Chondrocyte (in vitro differentiated cells): ENCODE measurements around the gene GPRC5C. TPM values are rescaled to one million over a fixed set of nuclear protein-coding genes. Genes with fewer than 3 reads are reported as not detected.

ENCODE experiments used
- DNase-seq: peaks from one replicate; pipeline ENCODE4 v3.0.0; 2021; ENCODE audit warnings: mixed read lengths, low spot score
- H3K27ac Mint-ChIP-seq: one replicate; pipeline ENCODE4 v1.8.0; 2021; ENCODE audit warnings: mild to moderate bottlenecking, moderate library complexity, mixed read lengths; ENCODE audit not compliant: unreplicated experiment
- H3K27me3 Mint-ChIP-seq: 2 replicates; pipeline ENCODE4 v1.8.0; 2021; ENCODE audit warnings: low read depth, mixed read lengths
- H3K36me3 Mint-ChIP-seq: 2 replicates; pipeline ENCODE4 v1.8.0; 2021; ENCODE audit warnings: low read depth, mixed read lengths
- H3K4me1 Mint-ChIP-seq: 2 replicates; pipeline ENCODE4 v1.8.0; 2021; ENCODE audit warnings: low read depth, mild to moderate bottlenecking, mixed read lengths
- H3K4me3 Mint-ChIP-seq: one replicate; pipeline ENCODE4 v1.8.0; 2021; ENCODE audit warnings: mild to moderate bottlenecking, moderate library complexity, mixed read lengths; ENCODE audit not compliant: unreplicated experiment
- H3K9me3 Mint-ChIP-seq: 2 replicates; pipeline ENCODE4 v1.8.0; 2021; ENCODE audit warnings: low read depth, mixed read lengths
- total RNA-seq: library from RNA; stranded (reverse); gene quantifications from 3 replicates; pipeline ENCODE4 v1.2.1, GENCODE V29; 2021
- TF ChIP-seq, protein P1 (sequence below): fragments of 200-600 bp; sonication (generic); IDR thresholded peaks from 2 replicates; pipeline ENCODE4 v1.5.0; 2021; ENCODE audit warnings: antibody characterized with exemption, mild to moderate bottlenecking, moderate library complexity

The GPRC5C gene
- total RNA-seq, 1 donor from 2014 or later, result 47.8 TPM

DNA sequence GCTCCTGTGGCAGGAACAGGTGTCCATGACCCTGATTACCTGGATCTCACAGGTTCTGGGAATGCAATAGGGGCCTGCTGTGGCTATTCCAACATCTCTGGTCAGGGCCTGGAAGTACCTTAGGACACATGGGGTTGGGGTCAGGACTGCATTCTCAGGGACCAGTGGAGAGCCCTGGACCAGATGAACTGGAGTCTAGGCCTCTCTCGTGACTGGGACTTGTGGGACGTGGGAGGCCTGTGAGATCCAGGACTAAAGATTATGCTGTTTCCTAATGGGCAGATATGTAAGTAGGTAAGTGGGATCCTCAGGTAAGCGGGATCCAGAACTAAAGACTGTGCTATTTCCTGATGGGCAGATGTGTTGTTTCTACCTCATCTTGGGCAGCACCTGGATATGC, 18.3 kb downstream of the GPRC5C start:
- H3K27me3 Mint-ChIP-seq, result no peaks in the 10 kb centered on the region
- no peak overlapping the region for H3K27ac Mint-ChIP-seq
- H3K4me3 Mint-ChIP-seq, result no peak overlapping the region
- TF ChIP-seq, protein P1, sequence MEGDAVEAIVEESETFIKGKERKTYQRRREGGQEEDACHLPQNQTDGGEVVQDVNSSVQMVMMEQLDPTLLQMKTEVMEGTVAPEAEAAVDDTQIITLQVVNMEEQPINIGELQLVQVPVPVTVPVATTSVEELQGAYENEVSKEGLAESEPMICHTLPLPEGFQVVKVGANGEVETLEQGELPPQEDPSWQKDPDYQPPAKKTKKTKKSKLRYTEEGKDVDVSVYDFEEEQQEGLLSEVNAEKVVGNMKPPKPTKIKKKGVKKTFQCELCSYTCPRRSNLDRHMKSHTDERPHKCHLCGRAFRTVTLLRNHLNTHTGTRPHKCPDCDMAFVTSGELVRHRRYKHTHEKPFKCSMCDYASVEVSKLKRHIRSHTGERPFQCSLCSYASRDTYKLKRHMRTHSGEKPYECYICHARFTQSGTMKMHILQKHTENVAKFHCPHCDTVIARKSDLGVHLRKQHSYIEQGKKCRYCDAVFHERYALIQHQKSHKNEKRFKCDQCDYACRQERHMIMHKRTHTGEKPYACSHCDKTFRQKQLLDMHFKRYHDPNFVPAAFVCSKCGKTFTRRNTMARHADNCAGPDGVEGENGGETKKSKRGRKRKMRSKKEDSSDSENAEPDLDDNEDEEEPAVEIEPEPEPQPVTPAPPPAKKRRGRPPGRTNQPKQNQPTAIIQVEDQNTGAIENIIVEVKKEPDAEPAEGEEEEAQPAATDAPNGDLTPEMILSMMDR, result no peak
- no peak for DNase-seq
- no peaks in the 10 kb centered on the region for H3K36me3 Mint-ChIP-seq
- no peaks in the 10 kb centered on the region for H3K9me3 Mint-ChIP-seq
- peaks cover 63% of the 10 kb centered on the region for H3K4me1 Mint-ChIP-seq

DNA sequence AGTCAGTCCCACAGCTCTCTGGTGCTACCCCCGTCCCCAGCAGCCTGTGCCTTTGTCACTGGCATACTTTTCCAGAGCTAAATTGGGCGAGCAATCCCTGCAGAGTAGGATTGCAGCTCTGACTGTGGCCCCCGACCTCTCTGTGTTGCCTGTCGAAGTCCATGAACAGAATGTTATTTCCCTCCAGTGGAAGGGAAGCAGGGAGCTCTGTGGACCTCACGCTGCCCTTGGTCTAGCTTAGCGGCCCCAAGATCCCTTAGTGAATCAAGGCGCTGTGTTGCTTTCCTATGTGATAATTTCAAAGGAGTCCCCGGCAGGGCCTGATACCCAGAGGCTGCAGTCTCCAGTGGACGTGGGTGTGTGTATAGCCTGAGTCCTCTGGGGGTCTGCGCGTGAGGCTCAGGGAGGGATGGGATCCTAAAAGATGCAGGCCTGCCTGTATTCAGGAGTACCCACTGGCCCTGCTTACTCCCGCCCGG, 19.1 kb downstream of the GPRC5C start:
- DNase-seq, result no peak
- Mint-ChIP-seq H3K4me3 (no peak overlapping the region), H3K27me3 (no peaks in the 10 kb centered on the region), H3K27ac (no peak overlapping the region), H3K36me3 (no peaks in the 10 kb centered on the region), H3K4me1 (peaks cover 63% of the 10 kb centered on the region), H3K9me3 (no peaks in the 10 kb centered on the region)
- TF ChIP-seq, protein P1, result no peak

DNA sequence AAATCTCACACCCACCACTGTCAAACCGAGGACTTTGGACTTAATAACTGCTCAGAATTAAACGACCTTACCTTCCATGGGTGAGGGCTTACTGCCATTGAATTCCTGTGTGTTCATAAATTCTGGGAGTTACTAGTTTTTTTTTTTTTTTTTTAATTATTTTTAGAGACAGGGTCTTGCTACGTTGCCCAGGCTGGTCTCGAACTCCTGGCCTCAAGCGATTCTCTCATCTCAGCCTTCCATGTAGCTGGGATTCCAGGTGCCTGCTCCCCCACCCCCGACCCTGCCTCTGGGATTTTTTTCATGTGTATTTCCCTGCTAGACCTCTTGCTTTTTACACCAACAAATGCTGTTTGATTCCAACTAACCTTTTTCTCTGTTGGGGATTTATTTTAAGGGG, 19.7 kb downstream of the GPRC5C start:
- Mint-ChIP-seq H3K4me3 (no peak overlapping the region), H3K4me1 (peaks cover 63% of the 10 kb centered on the region), H3K27ac (no peak overlapping the region), H3K36me3 (no peaks in the 10 kb centered on the region), H3K27me3 (no peaks in the 10 kb centered on the region), H3K9me3 (no peaks in the 10 kb centered on the region)
- TF ChIP-seq, protein P1, result no peak
- DNase-seq, result no peak

DNA sequence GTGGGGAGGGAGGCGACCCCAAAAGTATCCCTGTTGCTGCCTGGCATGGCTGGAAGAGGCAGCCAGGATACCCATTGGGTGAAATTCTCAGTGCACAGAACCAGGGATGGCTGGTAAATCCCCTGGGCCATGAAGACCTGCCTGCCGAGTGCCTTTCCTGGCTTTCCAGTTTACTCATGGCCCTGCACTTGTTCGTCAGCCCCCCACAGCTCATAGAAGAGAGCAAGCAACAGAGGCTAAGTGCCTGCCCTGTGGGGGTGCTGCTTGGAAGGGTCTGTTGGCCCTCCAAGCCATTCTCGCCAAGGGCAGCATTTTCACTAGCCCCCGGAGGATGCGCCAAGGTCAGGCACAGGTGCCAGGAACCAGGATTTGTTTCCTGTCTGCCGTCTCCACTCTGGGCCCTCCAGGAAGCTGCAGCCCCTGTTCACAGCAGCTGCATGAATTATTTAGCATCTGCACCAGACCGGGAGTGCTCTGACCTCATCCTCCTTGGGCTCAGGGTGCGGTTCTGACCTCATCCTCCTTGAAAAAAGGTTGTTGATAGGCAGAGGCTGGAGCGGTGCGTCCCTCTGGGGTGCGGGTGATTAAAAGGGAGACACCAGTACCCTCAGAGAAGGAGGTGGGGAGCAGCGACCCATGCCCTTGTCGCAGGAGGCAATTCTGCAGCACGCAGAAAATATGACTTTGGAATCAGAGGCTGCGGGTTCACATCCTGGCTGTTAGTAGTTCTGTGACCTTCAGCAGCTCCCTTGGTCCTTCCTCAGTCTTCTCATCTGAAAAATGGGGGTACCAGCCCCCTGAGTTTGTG, 20.3 kb downstream of the GPRC5C start:
- Mint-ChIP-seq H3K27me3 (no peaks in the 10 kb centered on the region), H3K27ac (no peak overlapping the region), H3K9me3 (no peaks in the 10 kb centered on the region), H3K36me3 (no peaks in the 10 kb centered on the region), H3K4me3 (no peak overlapping the region), H3K4me1 (peaks cover 57% of the 10 kb centered on the region)
- no peak for DNase-seq
- TF ChIP-seq, protein P1, result no peak

DNA sequence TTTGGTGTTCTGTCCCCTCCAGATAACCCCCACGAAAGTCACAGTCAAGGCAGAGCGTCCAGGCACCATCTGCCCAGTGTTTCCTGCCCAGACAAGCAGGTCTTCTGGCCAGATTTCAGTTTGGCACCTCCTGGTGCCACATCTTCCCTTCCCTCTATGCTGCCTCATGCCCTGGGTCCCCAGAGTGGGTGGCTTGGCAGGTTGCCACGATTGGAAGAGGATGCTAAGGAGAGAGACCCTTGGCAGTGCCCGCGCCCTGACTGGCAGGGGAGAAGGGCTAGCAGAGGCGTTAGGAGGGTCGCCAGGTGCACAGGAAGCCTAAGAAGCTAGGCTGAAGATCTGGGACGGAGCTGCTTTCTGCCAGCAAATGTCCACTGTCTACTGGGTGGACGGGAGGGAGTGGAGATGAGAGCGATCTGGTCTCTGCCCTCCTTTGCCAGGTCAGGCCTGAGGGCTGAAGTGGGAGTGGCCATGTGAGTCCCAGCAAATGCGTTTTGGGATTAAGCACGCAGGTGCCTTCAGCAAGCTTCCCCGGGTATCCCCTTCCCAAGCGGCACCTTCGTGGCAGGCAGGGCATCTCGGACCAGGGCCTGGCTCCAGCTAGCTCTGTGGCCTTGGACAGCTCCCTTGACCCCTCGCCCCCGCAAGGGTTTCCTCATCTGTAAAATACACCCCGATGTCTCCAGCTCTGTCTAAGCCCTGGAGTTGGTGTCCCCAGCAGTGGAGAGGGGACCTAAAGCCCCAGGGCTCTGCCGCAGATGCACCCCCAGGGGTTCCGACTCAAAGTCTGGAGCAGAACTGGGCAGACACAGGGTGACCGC, 21.2 kb downstream of the GPRC5C start:
- DNase-seq, result no peak
- H3K27ac Mint-ChIP-seq, result no peak overlapping the region
- H3K4me3 Mint-ChIP-seq, result peak overlapping the region; percentile 36
- no peaks in the 10 kb centered on the region for H3K9me3 Mint-ChIP-seq
- TF ChIP-seq, protein P1, result no peak
- peaks cover 51% of the 10 kb centered on the region for H3K4me1 Mint-ChIP-seq
- no peaks in the 10 kb centered on the region for H3K36me3 Mint-ChIP-seq
- H3K27me3 Mint-ChIP-seq, result peaks cover 5% of the 10 kb centered on the region
